Natural killer cell (primary cell): ENCODE results near the gene LAGE3. TPM values are rescaled to one million over a fixed set of nuclear protein-coding genes. Genes with fewer than 3 reads are reported as not detected.
A peak's percentile ranks its signal among the peaks of the same experiment; 100 is the strongest.

ENCODE experiments used
- ATAC-seq, 3 donors: fragments of 150-1000 bp in 2 of 3; fragments of 200-7000 bp in 1 of 3; cut with Tn5 transposase; 1 replicate in 1 of 3; 2 replicates in 2 of 3; pipeline ENCODE4 v1.10.0; 2021; ENCODE audit warnings: mild to moderate bottlenecking in 2 of 3, moderate library complexity in 2 of 3
- DNase-seq, 2 donors: peaks; one replicate each; pipeline versions ENCODE4 v3.0.0 to v3.0.0-alpha.2; 2013 to 2021; ENCODE audit warnings: mixed read lengths in 1 of 2
- H3K27ac ChIP-seq: one replicate; pipeline ENCODE4 v1.5.1; 2013; ENCODE audit warnings: mild to moderate bottlenecking, low read length
- H3K27me3 ChIP-seq: one replicate; pipeline ENCODE4 v1.6.1; 2013; ENCODE audit warnings: low read length; ENCODE audit not compliant: control insufficient read depth, insufficient read depth
- H3K36me3 ChIP-seq: one replicate; pipeline ENCODE4 v1.6.1; 2013; ENCODE audit warnings: low read length; ENCODE audit not compliant: control insufficient read depth, insufficient read depth
- H3K4me1 ChIP-seq: one replicate; pipeline ENCODE4 v1.6.1; 2013; ENCODE audit warnings: low read length; ENCODE audit not compliant: control insufficient read depth, insufficient read depth
- H3K4me3 ChIP-seq: one replicate; pipeline ENCODE4 v1.5.1; 2013; ENCODE audit warnings: low read length
- H3K9me3 ChIP-seq: one replicate; pipeline ENCODE4 v1.6.1; 2013; ENCODE audit warnings: low read length; ENCODE audit not compliant: control insufficient read depth, insufficient read depth
- H3K27ac Mint-ChIP-seq, 2 donors: one replicate each; pipeline ENCODE4 v1.8.0; 2022; ENCODE audit warnings: mild to moderate bottlenecking in 2 of 2, mixed read lengths in 2 of 2, moderate library complexity in 1 of 2
- H3K27me3 Mint-ChIP-seq, 2 donors: one replicate each; pipeline ENCODE4 v1.8.0; 2022; ENCODE audit warnings: low read depth in 2 of 2, mixed read lengths in 2 of 2
- H3K36me3 Mint-ChIP-seq: one replicate; pipeline ENCODE4 v1.8.0; 2022; ENCODE audit warnings: mixed read lengths
- H3K4me1 Mint-ChIP-seq, 2 donors: one replicate each; pipeline ENCODE4 v1.8.0; 2022; ENCODE audit warnings: mixed read lengths in 2 of 2
- H3K4me3 Mint-ChIP-seq: one replicate; pipeline ENCODE4 v1.8.0; 2022; ENCODE audit warnings: mild to moderate bottlenecking, moderate library complexity, mixed read lengths
- H3K9me3 Mint-ChIP-seq, 2 donors: one replicate each; pipeline ENCODE4 v1.8.0; 2022; ENCODE audit warnings: mixed read lengths in 2 of 2
- WGBS: methylation state at CpG from one replicate; pipeline ENCODE4 v1.1.7; 2013; ENCODE audit warnings: missing lambda C conversion rate; ENCODE audit not compliant: insufficient coverage; 5-methylcytosine and 5-hydroxymethylcytosine counted together
- intact Hi-C: fragments of 100-400 bp; cut with micrococcal nuclease; formaldehyde crosslinking; loops from one replicate; pipeline ENCODE4 v1.14.2; 2022
- total RNA-seq, 4 donors: library from RNA; stranded (reverse); fragments of 120-200 nt in 1 of 4; gene quantifications; one replicate each; pipeline versions ENCODE4 v1.2.3 to v1.2.4, GENCODE V29; 2013 to 2022
- TF ChIP-seq, protein P1 (sequence below): fragments of 200-600 bp; IDR thresholded peaks from one replicate; pipeline ENCODE4 v1.8.0; 2022; ENCODE audit warnings: antibody characterized with exemption

LAGE3 gene
- total RNA-seq, 3 donors from 2014 or later (not counting 1 experiment from before 2014, with no cell fraction given): 10.8 to 12.5 (median 10.9) TPM

DNA sequence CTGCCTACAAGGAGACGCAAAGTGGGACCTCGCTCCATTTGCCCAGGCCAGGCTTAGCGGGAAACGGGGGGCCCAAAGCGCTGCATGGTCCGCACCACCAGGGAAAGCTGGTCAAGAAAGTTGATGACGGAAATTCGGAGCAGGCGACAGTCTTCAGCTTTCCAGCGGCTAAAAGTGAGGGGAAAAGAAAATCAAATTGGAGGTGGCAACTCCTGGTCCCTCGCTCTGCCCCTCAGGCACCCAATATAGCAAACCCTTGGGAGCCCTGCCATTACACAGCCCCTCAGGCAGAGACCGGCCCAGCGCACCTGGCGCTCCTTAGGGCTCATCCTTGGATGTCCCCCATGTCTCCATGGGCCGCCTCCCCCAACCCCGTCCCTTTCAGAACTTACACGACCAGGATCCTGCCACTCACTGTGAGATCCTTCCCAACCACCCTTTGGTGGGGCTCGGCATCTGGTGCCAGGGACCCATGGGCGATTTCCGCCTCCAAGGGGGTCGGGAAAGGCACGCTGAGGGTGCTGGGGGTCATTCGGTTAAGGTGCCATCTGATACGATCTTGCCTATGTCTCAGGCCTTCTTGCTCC lies 1.1 kb downstream of the LAGE3 start:
- H3K4me3 ChIP-seq: peak overlapping the region; percentile 46
- no peaks in the 10 kb centered on the region for H3K27me3 Mint-ChIP-seq
- no peak for ATAC-seq
- H3K27ac ChIP-seq: peak overlapping the region; percentile 67
- DNase-seq: no peak
- TF ChIP-seq, protein P1, sequence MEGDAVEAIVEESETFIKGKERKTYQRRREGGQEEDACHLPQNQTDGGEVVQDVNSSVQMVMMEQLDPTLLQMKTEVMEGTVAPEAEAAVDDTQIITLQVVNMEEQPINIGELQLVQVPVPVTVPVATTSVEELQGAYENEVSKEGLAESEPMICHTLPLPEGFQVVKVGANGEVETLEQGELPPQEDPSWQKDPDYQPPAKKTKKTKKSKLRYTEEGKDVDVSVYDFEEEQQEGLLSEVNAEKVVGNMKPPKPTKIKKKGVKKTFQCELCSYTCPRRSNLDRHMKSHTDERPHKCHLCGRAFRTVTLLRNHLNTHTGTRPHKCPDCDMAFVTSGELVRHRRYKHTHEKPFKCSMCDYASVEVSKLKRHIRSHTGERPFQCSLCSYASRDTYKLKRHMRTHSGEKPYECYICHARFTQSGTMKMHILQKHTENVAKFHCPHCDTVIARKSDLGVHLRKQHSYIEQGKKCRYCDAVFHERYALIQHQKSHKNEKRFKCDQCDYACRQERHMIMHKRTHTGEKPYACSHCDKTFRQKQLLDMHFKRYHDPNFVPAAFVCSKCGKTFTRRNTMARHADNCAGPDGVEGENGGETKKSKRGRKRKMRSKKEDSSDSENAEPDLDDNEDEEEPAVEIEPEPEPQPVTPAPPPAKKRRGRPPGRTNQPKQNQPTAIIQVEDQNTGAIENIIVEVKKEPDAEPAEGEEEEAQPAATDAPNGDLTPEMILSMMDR: no peak
- H3K4me1 Mint-ChIP-seq: peaks cover 0 to 8% of the 10 kb centered on the region in 2 donors
- WGBS: 66% methylated on average over 20 of the region's 24 CpGs
- H3K36me3 Mint-ChIP-seq: no peaks in the 10 kb centered on the region
- H3K36me3 ChIP-seq: no peaks in the 10 kb centered on the region
- no peaks in the 10 kb centered on the region for H3K9me3 Mint-ChIP-seq
- H3K27me3 ChIP-seq: no peaks in the 10 kb centered on the region
- peaks cover 19% of the 10 kb centered on the region for H3K4me1 ChIP-seq
- intact Hi-C loops: loop anchor here (5.0 kb wide), 1 partner anchor 51 kb away; the partner anchor contains the start of gene ATP6AP1
- H3K4me3 Mint-ChIP-seq: peak overlapping the region; percentile 81
- H3K27ac Mint-ChIP-seq: peak overlapping the region; percentile 90 to 92
- H3K9me3 ChIP-seq: no peaks in the 10 kb centered on the region

DNA sequence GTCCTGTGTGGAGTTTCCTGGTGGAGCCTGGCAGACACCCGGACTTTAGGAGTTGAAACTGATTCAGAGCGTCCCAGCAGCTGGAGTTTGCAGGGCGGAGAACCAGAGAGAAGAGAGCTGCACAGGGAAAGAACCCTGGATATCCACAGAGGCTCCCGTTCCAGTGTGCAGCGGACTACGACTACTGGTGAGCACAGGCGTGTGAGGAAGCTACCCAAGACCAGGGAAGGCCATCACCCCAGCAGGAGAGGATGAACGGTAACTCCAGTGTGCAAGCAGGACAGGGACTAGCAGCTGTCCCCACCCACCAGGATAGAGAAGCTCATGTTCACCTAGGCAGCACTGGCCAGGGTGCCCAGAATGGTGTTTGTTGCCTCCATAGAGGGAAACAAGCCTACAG lies 2.3 kb downstream of the LAGE3 start:
- DNase-seq (no peak), ATAC-seq (no peak)
- H3K4me3 ChIP-seq: no peak overlapping the region
- no peaks in the 10 kb centered on the region for H3K9me3 ChIP-seq
- no peaks in the 10 kb centered on the region for H3K27me3 ChIP-seq
- intact Hi-C loops: loop anchor here (5.0 kb wide), 1 partner anchor 50 kb away; the partner anchor contains the start of gene ATP6AP1
- no peaks in the 10 kb centered on the region for H3K36me3 ChIP-seq
- Mint-ChIP-seq H3K27ac (no peak overlapping the region), H3K36me3 (no peaks in the 10 kb centered on the region), H3K9me3 (no peaks in the 10 kb centered on the region), H3K27me3 (no peaks in the 10 kb centered on the region), H3K4me1 (peaks cover 0 to 8% of the 10 kb centered on the region in 2 donors), H3K4me3 (no peak overlapping the region)
- H3K4me1 ChIP-seq: peaks cover 19% of the 10 kb centered on the region
- TF ChIP-seq, protein P1: no peak
- 94% methylated on average over 8 of the region's 8 CpGs for WGBS
- H3K27ac ChIP-seq: no peak overlapping the region

DNA sequence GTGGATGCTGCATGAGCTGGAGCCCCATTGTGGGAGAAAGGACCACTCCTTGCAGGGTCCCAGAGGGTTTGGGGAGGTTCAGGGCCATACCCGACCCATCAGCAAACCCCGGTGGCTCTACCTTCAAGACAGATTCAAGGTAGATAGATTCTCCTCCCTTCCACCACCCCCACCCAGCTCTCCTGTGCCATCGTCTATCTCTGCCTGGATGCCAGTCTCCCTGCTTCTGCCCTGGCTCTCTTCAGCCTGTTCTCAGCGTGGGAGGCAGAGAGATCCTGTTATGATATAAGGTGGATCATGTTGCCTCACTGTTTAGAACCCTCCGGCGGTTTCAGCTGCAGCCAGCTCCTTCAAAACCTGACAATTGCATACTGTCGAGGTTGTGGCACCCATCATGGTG lies 5.4 kb downstream of the LAGE3 start:
- no peaks in the 10 kb centered on the region for H3K9me3 Mint-ChIP-seq
- Histone ChIP-seq H3K9me3 (no peaks in the 10 kb centered on the region), H3K36me3 (peaks cover 7% of the 10 kb centered on the region), H3K27me3 (no peaks in the 10 kb centered on the region), H3K4me1 (peaks cover 9% of the 10 kb centered on the region), H3K4me3 (no peak overlapping the region), H3K27ac (no peak overlapping the region)
- ATAC-seq (no peak), DNase-seq (no peak)
- no peaks in the 10 kb centered on the region for H3K36me3 Mint-ChIP-seq
- TF ChIP-seq, protein P1: no peak
- H3K4me1 Mint-ChIP-seq: no peaks in the 10 kb centered on the region
- H3K4me3 Mint-ChIP-seq: no peak overlapping the region
- WGBS: 100% methylated on average over 1 of the region's 7 CpGs
- H3K27me3 Mint-ChIP-seq: no peaks in the 10 kb centered on the region
- H3K27ac Mint-ChIP-seq: no peak overlapping the region
- intact Hi-C loops: no loop called here
